ENCODE results near the gene ATP1A4. TPM values are rescaled to one million over a fixed set of nuclear protein-coding genes. Genes with fewer than 3 reads are reported as not detected.

ATP1A4 gene
- total and polyA plus RNA-seq, 2 of the 8 experiments (the other 6 are each of a cell fraction or from before 2014, with no cell fraction given) = 0.48 to 0.61 TPM

- DNase-seq (ENCODE audit: low read depth in 1 of 2, low spot score in 2 of 2) (no peak), FAIRE-seq (no peak)
- H3K79me1 ChIP-seq (ENCODE audit: low read depth, low read length) = no peaks in the 10 kb centered on the region; the same call in 1 of the 2 replicates
- ChIA-PET POLR2A (ENCODE audit: partially characterized antibody) (interaction anchor here (1.0 to 3.5 kb wide), 3 partner anchors 14 to 29 kb away, joined by 3 to 10 read pairs (median 3); partner anchors contain the start of gene ATP1A2), CTCF (ENCODE audit: partially characterized antibody) (interaction anchor here (0.6 to 1.5 kb wide), 6 partner anchors 10 to 231 kb away, joined by 3 to 5 read pairs (median 4); no protein-coding TSS in a partner anchor)
- H3K9ac ChIP-seq (replicated peaks in 1 of 4; ENCODE audit: extremely low read depth in 1 of 4, low read depth in 3 of 4, low read length in 3 of 4) = no peak overlapping the region
- H4K5ac ChIP-seq (ENCODE audit: insufficient read length, low read depth, low read length) = no peak overlapping the region
- H2BK5ac ChIP-seq (ENCODE audit: low read depth, low read length) = no peak overlapping the region
- no peak overlapping the region for H2AFZ ChIP-seq (ENCODE audit: low read length)
- no peak overlapping the region for H2AK5ac ChIP-seq (ENCODE audit: low read depth, low read length)
- no peak overlapping the region for H3K14ac ChIP-seq (ENCODE audit: insufficient read length)
- H3K56ac ChIP-seq (replicated peaks; ENCODE audit: insufficient read length, low read depth, low read length) = peak overlapping the region; percentile 75
- no peak overlapping the region for H3K27ac ChIP-seq (ENCODE audit: low read depth, low read length)
- H4K8ac ChIP-seq (ENCODE audit: extremely low read depth, insufficient read depth, low read length) = no peak overlapping the region
- WGBS, 2 experiments (ENCODE audit: extremely low coverage in 1 of 2, insufficient coverage in 1 of 2, insufficient read length in 1 of 2, insufficient replicate concordance in 2 of 2, low coverage in 1 of 2, low lambda C conversion rate in 2 of 2, missing lambda C conversion rate in 1 of 2) = 90 to 100% methylated on average over 1 to 9 of the region's 9 CpGs
- H2BK120ac ChIP-seq (replicated peaks; ENCODE audit: low read depth, low read length) = no peak overlapping the region
- no peak overlapping the region for H2BK15ac ChIP-seq (ENCODE audit: low read length)
- no peaks in the 10 kb centered on the region for H4K20me1 ChIP-seq (replicated peaks in 1 of 2; ENCODE audit: control insufficient read depth in 1 of 2, insufficient read depth in 2 of 2, low read length in 2 of 2)
- H3K79me2 ChIP-seq (ENCODE audit: control insufficient read depth in 1 of 2, insufficient read depth in 2 of 2, low read length in 2 of 2) = no peaks in the 10 kb centered on the region
- no peaks in the 10 kb centered on the region for H3K27me3 ChIP-seq (replicated peaks in 1 of 4; ENCODE audit: control insufficient read depth in 3 of 4, extremely low read depth in 1 of 4, insufficient read depth in 3 of 4, low read length in 3 of 4)
- no peak overlapping the region for H4K91ac ChIP-seq (replicated peaks; ENCODE audit: insufficient read length, low read length)
- peaks cover 5% of the 10 kb centered on the region; the same call in 1 of the 2 replicates for H3K23me2 ChIP-seq (ENCODE audit: low read depth, low read length)
- no peak overlapping the region for H3K4me2 ChIP-seq (ENCODE audit: insufficient read depth in 1 of 2, low read depth in 2 of 2, low read length in 2 of 2)
- no peak overlapping the region for H3K4me3 ChIP-seq (ENCODE audit: extremely low read depth in 1 of 4, insufficient read depth in 2 of 4, low read depth in 3 of 4, low read length in 4 of 4)
- H3K18ac ChIP-seq (ENCODE audit: extremely low read depth, low read length) = no peak overlapping the region
- no peaks in the 10 kb centered on the region for H3K9me3 ChIP-seq (ENCODE audit: insufficient read depth in 2 of 2, low read depth in 1 of 2, low read length in 1 of 2)
- no peaks in the 10 kb centered on the region for H3K4me1 ChIP-seq (replicated peaks in 1 of 4; ENCODE audit: control insufficient read depth in 3 of 4, insufficient read depth in 4 of 4, low read length in 3 of 4)
- H3K36me3 ChIP-seq (ENCODE audit: control insufficient read depth in 2 of 4, insufficient read depth in 4 of 4, low read length in 3 of 4) = peaks cover 4 to 60% (median 39%) of the 10 kb centered on the region in 4 experiments
- no peak overlapping the region for H2BK12ac ChIP-seq (ENCODE audit: low read depth, low read length)
- H3K23ac ChIP-seq (ENCODE audit: insufficient read length) = no peak overlapping the region
- H3K4ac ChIP-seq (replicated peaks; ENCODE audit: insufficient read length, low read depth, low read length) = no peak overlapping the region
- no peak overlapping the region for H2BK20ac ChIP-seq (ENCODE audit: low read length)
- no peak for TF ChIP-seq PHF8 (conservative IDR thresholded peaks at IDR 0.05; ENCODE audit: low read depth, low read length)
- no peak for TF ChIP-seq TCF12 (IDR thresholded peaks at IDR 0.05; ENCODE audit: low read depth, low read length)
- no peak for TF ChIP-seq GABPA (IDR thresholded peaks at IDR 0.05; ENCODE audit: borderline replicate concordance, insufficient read depth, low read length)
- no peak for TF ChIP-seq CTBP2 (IDR thresholded peaks at IDR 0.05; ENCODE audit: borderline replicate concordance, insufficient read depth, insufficient read length, low read length)
- TF ChIP-seq JUN (IDR thresholded peaks at IDR 0.05; ENCODE audit: low read depth, low read length) = no peak
- TF ChIP-seq SIN3A (conservative IDR thresholded peaks at IDR 0.05 in 1 of 2, IDR thresholded peaks at IDR 0.05 in 1 of 2; ENCODE audit: low read depth in 1 of 2, low read length in 2 of 2) = no peak
- TF ChIP-seq SP1 (IDR thresholded peaks at IDR 0.05; ENCODE audit: low read depth, low read length) = no peak
- TF ChIP-seq, protein P1, sequence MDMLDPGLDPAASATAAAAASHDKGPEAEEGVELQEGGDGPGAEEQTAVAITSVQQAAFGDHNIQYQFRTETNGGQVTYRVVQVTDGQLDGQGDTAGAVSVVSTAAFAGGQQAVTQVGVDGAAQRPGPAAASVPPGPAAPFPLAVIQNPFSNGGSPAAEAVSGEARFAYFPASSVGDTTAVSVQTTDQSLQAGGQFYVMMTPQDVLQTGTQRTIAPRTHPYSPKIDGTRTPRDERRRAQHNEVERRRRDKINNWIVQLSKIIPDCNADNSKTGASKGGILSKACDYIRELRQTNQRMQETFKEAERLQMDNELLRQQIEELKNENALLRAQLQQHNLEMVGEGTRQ (IDR thresholded peaks at IDR 0.05; ENCODE audit: low read length) = no peak
- TF ChIP-seq NANOG (IDR thresholded peaks at IDR 0.05; ENCODE audit: insufficient read depth, low read depth, low read length, poor library complexity, severe bottlenecking) = no peak
- TF ChIP-seq SIX5 (IDR thresholded peaks at IDR 0.05; ENCODE audit: low read depth, low read length) = no peak
These were observed 17.2 kb upstream of the ATP1A4 start for GRCh38 chr1:160133990-160134770.
